H1 (cell line): ENCODE data around the gene DNAI2. TPM values are rescaled to one million over a fixed set of nuclear protein-coding genes. Genes with fewer than 3 reads are reported as not detected.
"Not testable (repeated sequence)": the region's sequence is repeated elsewhere in the genome, so short reads cannot be mapped to it uniquely, and the experiment has no call there.

Experiments used
- CTCF ChIA-PET: fragments of 300-600 bp; sonication (Branson Sonifier 250); formaldehyde crosslinking; loops from one replicate; lab custom pipeline; 2021; ENCODE audit not compliant: partially characterized antibody; lab: Charles Lee
- POLR2A ChIA-PET: fragments of 300-600 bp; sonication (Branson Sonifier 250); formaldehyde crosslinking; loops from one replicate; lab custom pipeline; 2021; ENCODE audit warnings: inconsistent platforms; ENCODE audit not compliant: partially characterized antibody; lab: Charles Lee
- DNase-seq, 2 experiments: peaks; one replicate each; pipeline versions ENCODE4 v3.0.0 to v3.0.0-alpha.2; 2010 to 2022; ENCODE audit warnings: low spot score in 2 of 2, low read depth in 1 of 2, mixed read lengths in 1 of 2
- FAIRE-seq: peaks from 2 replicates; lab custom pipeline; 2011; peaks lifted over from hg19 to GRCh38; lab: Jason Lieb, UNC
- H2AFZ ChIP-seq: 2 replicates; pipeline ENCODE4 v1.8.1; 2012; ENCODE audit warnings: low read length, inconsistent platforms
- H2AK5ac ChIP-seq: 2 replicates; pipeline ENCODE4 v1.6.1; 2013; ENCODE audit warnings: low read depth, low read length
- H2BK120ac ChIP-seq: replicated peaks from 2 replicates; pipeline ENCODE3; 2013; ENCODE audit warnings: low read depth, low read length, inconsistent platforms
- H2BK12ac ChIP-seq: 2 replicates; pipeline ENCODE4 v1.6.1; 2013; ENCODE audit warnings: low read depth, low read length
- H2BK15ac ChIP-seq: 2 replicates; pipeline ENCODE4 v1.6.1; 2013; ENCODE audit warnings: low read length
- H2BK20ac ChIP-seq: 2 replicates; pipeline ENCODE4 v1.6.1; 2013; ENCODE audit warnings: low read length
- H2BK5ac ChIP-seq: 2 replicates; pipeline ENCODE4 v1.6.1; 2013; ENCODE audit warnings: low read depth, low read length
- H3K14ac ChIP-seq: 2 replicates; pipeline ENCODE4 v1.6.1; 2013; ENCODE audit warnings: inconsistent platforms; ENCODE audit not compliant: insufficient read length
- H3K18ac ChIP-seq: 2 replicates; pipeline ENCODE4 v1.6.1; 2013; ENCODE audit warnings: low read length; ENCODE audit errors: extremely low read depth
- H3K23ac ChIP-seq: 2 replicates; pipeline ENCODE4 v1.6.1; 2013; ENCODE audit warnings: inconsistent platforms; ENCODE audit not compliant: insufficient read length
- H3K23me2 ChIP-seq: 2 replicates; pipeline ENCODE4 v1.6.1; 2013; ENCODE audit warnings: low read depth, low read length
- H3K27ac ChIP-seq: 2 replicates; pipeline ENCODE4 v1.6.1; 2011; ENCODE audit warnings: low read depth, low read length, inconsistent platforms
- H3K27me3 ChIP-seq, 4 experiments: replicated peaks in 1 of 4; 1 replicate in 1 of 4; 2 replicates in 3 of 4; pipeline versions ENCODE4 v1.6.1 to v1.8.1; 2011 to 2013; ENCODE audit warnings: low read length in 3 of 4, mild to moderate bottlenecking in 3 of 4, inconsistent platforms in 2 of 4, mixed read lengths in 2 of 4, moderate library complexity in 1 of 4; ENCODE audit not compliant: control insufficient read depth in 3 of 4, insufficient read depth in 3 of 4; ENCODE audit errors: extremely low read depth in 1 of 4
- H3K36me3 ChIP-seq, 4 experiments: 2 replicates each; pipeline versions ENCODE4 v1.6.1 to v1.8.1; 2011 to 2013; ENCODE audit warnings: mild to moderate bottlenecking in 4 of 4, low read length in 3 of 4, moderate library complexity in 2 of 4, control low read depth in 1 of 4, inconsistent platforms in 1 of 4; ENCODE audit not compliant: insufficient read depth in 4 of 4, control insufficient read depth in 2 of 4
- H3K4ac ChIP-seq: replicated peaks from 2 replicates; pipeline ENCODE3; 2013; ENCODE audit warnings: low read length, low read depth, mixed read lengths, inconsistent platforms; ENCODE audit not compliant: insufficient read length
- H3K4me1 ChIP-seq, 4 experiments: replicated peaks in 1 of 4; 1 replicate in 1 of 4; 2 replicates in 3 of 4; pipeline versions ENCODE4 v1.6.1 to v1.8.1; 2011 to 2013; ENCODE audit warnings: low read length in 3 of 4, inconsistent platforms in 2 of 4, mixed read lengths in 1 of 4; ENCODE audit not compliant: insufficient read depth in 4 of 4, control insufficient read depth in 3 of 4
- H3K4me2 ChIP-seq, 2 experiments: 2 replicates each; pipeline versions ENCODE4 v1.6.1 to v1.8.1; 2011 to 2013; ENCODE audit warnings: low read depth in 2 of 2, low read length in 2 of 2, control low read depth in 1 of 2, inconsistent platforms in 1 of 2, mild to moderate bottlenecking in 1 of 2; ENCODE audit not compliant: insufficient read depth in 1 of 2
- H3K4me3 ChIP-seq, 4 experiments: fragments of 200-600, 300-600 bp in 1 of 4; sonication (generic), shearing (Covaris generic), sonication (Bioruptor Twin) in 1 of 4; 2 replicates each; pipeline versions ENCODE4 v1.5.1 to v1.8.1; 2011 to 2016; ENCODE audit warnings: low read length in 4 of 4, low read depth in 3 of 4, control low read depth in 2 of 4, inconsistent platforms in 2 of 4, mild to moderate bottlenecking in 2 of 4, mixed read lengths in 1 of 4, moderate library complexity in 1 of 4; ENCODE audit not compliant: insufficient read depth in 2 of 4; ENCODE audit errors: extremely low read depth in 1 of 4
- H3K56ac ChIP-seq: replicated peaks from 2 replicates; pipeline ENCODE3; 2013; ENCODE audit warnings: low read depth, mild to moderate bottlenecking, mixed read lengths, low read length, inconsistent platforms; ENCODE audit not compliant: insufficient read length
- H3K79me1 ChIP-seq: 2 replicates; pipeline ENCODE4 v1.6.1; 2013; ENCODE audit warnings: low read depth, low read length, control low read depth
- H3K79me2 ChIP-seq, 2 experiments: 2 replicates each; pipeline versions ENCODE4 v1.6.1 to v1.8.1; 2012 to 2013; ENCODE audit warnings: low read length in 2 of 2, mild to moderate bottlenecking in 2 of 2, inconsistent platforms in 1 of 2; ENCODE audit not compliant: insufficient read depth in 2 of 2, control insufficient read depth in 1 of 2
- H3K9ac ChIP-seq, 4 experiments: replicated peaks in 1 of 4; 1 replicate in 1 of 4; 2 replicates in 3 of 4; pipeline versions ENCODE4 v1.6.1 to v1.8.1; 2011 to 2013; ENCODE audit warnings: low read depth in 3 of 4, low read length in 3 of 4, control low read depth in 2 of 4, mild to moderate bottlenecking in 2 of 4, moderate library complexity in 2 of 4, inconsistent platforms in 1 of 4; ENCODE audit errors: extremely low read depth in 1 of 4
- H3K9me3 ChIP-seq, 2 experiments: 2 replicates each; pipeline versions ENCODE4 v1.6.1 to v1.8.1; 2012 to 2013; ENCODE audit warnings: mild to moderate bottlenecking in 2 of 2, moderate library complexity in 2 of 2, control low read depth in 1 of 2, inconsistent platforms in 1 of 2, low read depth in 1 of 2, low read length in 1 of 2, mixed read lengths in 1 of 2; ENCODE audit not compliant: insufficient read depth in 2 of 2
- H4K20me1 ChIP-seq, 2 experiments: replicated peaks in 1 of 2; 2 replicates each; pipeline versions ENCODE3 to v1.8.1; 2011 to 2013; ENCODE audit warnings: inconsistent platforms in 2 of 2, low read length in 2 of 2, mild to moderate bottlenecking in 1 of 2; ENCODE audit not compliant: insufficient read depth in 2 of 2, control insufficient read depth in 1 of 2
- H4K5ac ChIP-seq: 2 replicates; pipeline ENCODE4 v1.6.1; 2013; ENCODE audit warnings: low read length, low read depth, mixed read lengths, inconsistent platforms; ENCODE audit not compliant: insufficient read length
- H4K8ac ChIP-seq: 2 replicates; pipeline ENCODE4 v1.8.0; 2013; ENCODE audit warnings: mild to moderate bottlenecking, moderate library complexity, low read length, inconsistent platforms; ENCODE audit not compliant: insufficient read depth; ENCODE audit errors: extremely low read depth
- H4K91ac ChIP-seq: replicated peaks from 2 replicates; pipeline ENCODE3; 2013; ENCODE audit warnings: low read length, mixed read lengths, inconsistent platforms; ENCODE audit not compliant: insufficient read length
- WGBS, 2 experiments: shearing (Covaris generic) in 1 of 2; methylation state at CpG; one replicate each; pipeline versions ENCODE4 v1.1.6 to v1.1.7; 2013 to 2015; ENCODE audit warnings: low lambda C conversion rate in 2 of 2, mixed read lengths in 2 of 2, inconsistent platforms in 1 of 2, low coverage in 1 of 2, missing lambda C conversion rate in 1 of 2; ENCODE audit not compliant: insufficient replicate concordance in 2 of 2, insufficient coverage in 1 of 2, insufficient read length in 1 of 2; ENCODE audit errors: extremely low coverage in 1 of 2, missing lambda C conversion rate in 1 of 2; 5-methylcytosine and 5-hydroxymethylcytosine counted together
- polyA plus RNA-seq, 7 experiments: library from polyadenylated mRNA; depleted of rRNA in 3 of 7; stranded (reverse) in 5 of 7; unstranded in 2 of 7; fragments of >200 nt in 5 of 7; fragments of 200-250 nt in 2 of 7; gene quantifications; 1 replicate in 5 of 7; 2 replicates in 1 of 7; 4 replicates in 1 of 7; pipeline versions ENCODE4 v1.2.1 to v1.2.3, GENCODE V29; 2011 to 2013; ENCODE audit warnings: missing spikeins in 2 of 7, mixed read lengths in 2 of 7
- total RNA-seq: library from RNA; stranded (reverse); fragmentation: NEBNext Ultra II Directional; extraction: Animal tissue kit (Norgen Biotek cat#: 25700); gene quantifications from 2 replicates; pipeline ENCODE4 v1.2.1, GENCODE V29; 2021

DNAI2 gene
- total and polyA plus RNA-seq, 2 of the 8 experiments (the other 6 are each of a cell fraction or from before 2014, with no cell fraction given) = 0.08 to 0.15 TPM

- not testable (repeated sequence) for H2BK20ac ChIP-seq, H2AK5ac ChIP-seq, H2BK5ac ChIP-seq, H3K4me2 ChIP-seq, H2AFZ ChIP-seq, H4K91ac ChIP-seq, H3K79me2 ChIP-seq, H3K4me1 ChIP-seq, DNase-seq, H3K23me2 ChIP-seq, H2BK120ac ChIP-seq, H2BK12ac ChIP-seq, H3K56ac ChIP-seq, H4K20me1 ChIP-seq, H3K9me3 ChIP-seq, H3K4me3 ChIP-seq, H2BK15ac ChIP-seq, H3K36me3 ChIP-seq, H3K79me1 ChIP-seq, H4K5ac ChIP-seq, H3K14ac ChIP-seq, H3K27me3 ChIP-seq, H3K23ac ChIP-seq, H4K8ac ChIP-seq, H3K18ac ChIP-seq, FAIRE-seq, H3K27ac ChIP-seq, H3K4ac ChIP-seq, H3K9ac ChIP-seq
- POLR2A ChIA-PET = interaction anchor here (1.4 kb wide), 1 partner anchor 58 kb away, joined by 5 read pairs; no protein-coding TSS in a partner anchor
- CTCF ChIA-PET = interaction anchor here (0.7 to 1.8 kb wide), 6 partner anchors 12 to 85 kb away, joined by 3 to 4 read pairs (median 3); no protein-coding TSS in a partner anchor
- 87% methylated on average over 4 of the region's 4 CpGs; no CpG with 5 or more reads in 1 of the 2 experiments for WGBS, 2 experiments
Measured at GRCh38 chr17:74267054-74267453, 7.0 kb upstream of the DNAI2 start.
